IPS-18c (cell line): ENCODE results near the gene ESR1.
"Not testable (repeated sequence)": the region's sequence is repeated elsewhere in the genome, so short reads cannot be mapped to it uniquely, and the experiment has no call there.

Experiments used
- H3K4me3 ChIP-seq: 2 replicates; pipeline ENCODE4 v1.7.0; 2013; ENCODE audit warnings: low read depth, mild to moderate bottlenecking, low read length, moderate library complexity; ENCODE audit not compliant: insufficient read depth
- H3K9me3 ChIP-seq: one replicate; pipeline ENCODE4 v1.6.1; 2013; ENCODE audit warnings: mild to moderate bottlenecking, low read length, moderate library complexity; ENCODE audit not compliant: control insufficient read depth, insufficient read depth

Gene ESR1

DNA sequence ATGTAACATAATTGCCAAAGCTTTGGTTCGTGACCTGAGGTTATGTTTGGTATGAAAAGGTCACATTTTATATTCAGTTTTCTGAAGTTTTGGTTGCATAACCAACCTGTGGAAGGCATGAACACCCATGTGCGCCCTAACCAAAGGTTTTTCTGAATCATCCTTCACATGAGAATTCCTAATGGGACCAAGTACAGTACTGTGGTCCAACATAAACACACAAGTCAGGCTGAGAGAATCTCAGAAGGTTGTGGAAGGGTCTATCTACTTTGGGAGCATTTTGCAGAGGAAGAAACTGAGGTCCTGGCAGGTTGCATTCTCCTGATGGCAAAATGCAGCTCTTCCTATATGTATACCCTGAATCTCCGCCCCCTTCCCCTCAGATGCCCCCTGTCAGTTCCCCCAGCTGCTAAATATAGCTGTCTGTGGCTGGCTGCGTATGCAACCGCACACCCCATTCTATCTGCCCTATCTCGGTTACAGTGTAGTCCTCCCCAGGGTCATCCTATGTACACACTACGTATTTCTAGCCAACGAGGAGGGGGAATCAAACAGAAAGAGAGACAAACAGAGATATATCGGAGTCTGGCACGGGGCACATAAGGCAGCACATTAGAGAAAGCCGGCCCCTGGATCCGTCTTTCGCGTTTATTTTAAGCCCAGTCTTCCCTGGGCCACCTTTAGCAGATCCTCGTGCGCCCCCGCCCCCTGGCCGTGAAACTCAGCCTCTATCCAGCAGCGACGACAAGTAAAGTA lies 547 bp upstream of the ESR1 start:
- Histone ChIP-seq H3K4me3 (peak overlapping the region; percentile 53; the same call in 1 of the 2 replicates), H3K9me3 (no peaks in the 10 kb centered on the region)

DNA sequence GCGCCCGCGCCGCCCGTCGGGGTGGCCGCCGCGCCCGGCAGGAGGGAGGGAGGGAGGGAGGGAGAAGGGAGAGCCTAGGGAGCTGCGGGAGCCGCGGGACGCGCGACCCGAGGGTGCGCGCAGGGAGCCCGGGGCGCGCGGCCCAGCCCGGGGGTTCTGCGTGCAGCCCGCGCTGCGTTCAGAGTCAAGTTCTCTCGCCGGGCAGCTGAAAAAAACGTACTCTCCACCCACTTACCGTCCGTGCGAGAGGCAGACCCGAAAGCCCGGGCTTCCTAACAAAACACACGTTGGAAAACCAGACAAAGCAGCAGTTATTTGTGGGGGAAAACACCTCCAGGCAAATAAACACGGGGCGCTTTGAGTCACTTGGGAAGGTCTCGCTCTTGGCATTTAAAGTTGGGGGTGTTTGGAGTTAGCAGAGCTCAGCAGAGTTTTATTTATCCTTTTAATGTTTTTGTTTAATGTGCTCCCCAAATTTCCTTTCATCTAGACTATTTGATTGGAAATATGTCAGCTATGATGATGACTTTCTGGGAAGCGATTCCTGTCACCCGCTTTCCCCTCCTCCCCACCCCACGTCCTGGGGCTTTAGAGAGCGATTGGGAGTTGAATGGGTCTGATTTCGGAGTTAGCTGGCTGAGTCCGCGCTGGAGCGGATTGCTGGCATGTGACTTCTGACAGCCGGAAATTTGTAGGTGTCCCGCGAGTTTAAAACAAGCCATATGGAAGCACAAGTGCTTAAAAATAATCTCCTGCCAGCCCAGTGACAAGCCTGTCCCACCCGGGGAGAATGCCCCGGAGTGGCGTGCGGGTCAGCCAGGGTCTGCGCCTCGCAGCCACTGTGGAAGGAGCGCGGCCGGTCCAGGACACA lies 1.1 kb downstream of the ESR1 start:
- Histone ChIP-seq H3K4me3 (peak overlapping the region; percentile 53), H3K9me3 (no peaks in the 10 kb centered on the region)

GRCh38 chr6:151811081-151811480 lies 3.6 kb downstream of the ESR1 start:
- Histone ChIP-seq H3K4me3 (no peak overlapping the region), H3K9me3 (no peaks in the 10 kb centered on the region)

- no peak overlapping the region for H3K4me3 ChIP-seq
Observed at GRCh38 chr6:151813858-151814257, 6.4 kb downstream of the ESR1 start.

DNA sequence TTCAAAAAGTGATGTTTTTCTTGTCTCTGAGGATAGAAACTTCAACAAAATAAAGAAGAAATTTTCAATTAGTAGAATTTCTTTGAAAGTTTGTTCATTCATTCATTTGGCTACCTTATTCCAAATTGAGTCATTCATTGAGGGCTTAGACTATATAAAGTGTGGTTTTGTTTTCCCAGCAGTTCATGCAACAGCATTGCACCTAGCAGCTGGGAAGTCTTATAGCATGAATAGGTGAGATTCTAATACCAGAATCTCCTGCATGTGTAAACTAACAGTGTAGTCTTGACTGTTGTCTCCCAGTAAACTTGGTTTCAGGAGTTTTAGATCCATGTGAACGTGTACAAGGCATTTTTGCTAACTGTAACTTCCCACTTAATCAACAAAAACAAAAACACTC lies 7.1 kb downstream of the ESR1 start:
- Histone ChIP-seq H3K9me3 (no peaks in the 10 kb centered on the region), H3K4me3 (no peak overlapping the region)

More at GRCh38 chr6:151813858-151814257, 6.4 kb downstream of the ESR1 start:
- no peaks in the 10 kb centered on the region for H3K9me3 ChIP-seq

- H3K9me3 ChIP-seq: no peaks in the 10 kb centered on the region
- no peak overlapping the region for H3K4me3 ChIP-seq
Observed at GRCh38 chr6:151822252-151823111, 15.0 kb downstream of the ESR1 start.

DNA sequence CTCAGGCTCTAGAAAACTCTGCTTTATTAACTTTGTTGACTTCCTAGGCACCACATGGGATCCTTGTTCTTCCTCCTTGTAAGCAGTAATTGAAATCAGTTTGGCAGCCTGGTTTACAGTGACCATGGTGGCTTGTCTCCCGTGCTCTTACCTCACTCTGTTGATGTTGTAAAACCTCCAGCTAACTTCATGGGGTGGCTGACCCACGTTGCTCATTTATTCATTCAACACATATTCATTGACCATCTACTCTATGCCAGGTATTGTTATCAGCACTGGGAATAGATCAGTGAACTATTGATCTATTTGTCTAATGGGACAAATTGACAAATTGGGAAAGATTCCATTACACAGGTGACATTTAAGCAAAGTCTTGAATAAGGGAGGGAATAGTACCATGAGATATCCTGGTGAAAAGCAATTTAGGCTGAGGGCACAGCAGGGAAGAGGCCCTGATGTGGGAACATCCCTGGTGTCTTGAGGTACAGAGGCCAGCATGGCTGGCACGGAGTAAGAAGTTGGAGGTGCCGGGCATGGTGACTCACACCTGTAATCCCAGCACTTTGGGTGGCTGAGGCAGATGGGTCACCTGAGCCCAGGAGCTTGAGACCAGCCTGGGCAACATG lies 19.1 kb downstream of the ESR1 start:
- Histone ChIP-seq H3K9me3 (no peaks in the 10 kb centered on the region), H3K4me3 (no peak overlapping the region)

DNA sequence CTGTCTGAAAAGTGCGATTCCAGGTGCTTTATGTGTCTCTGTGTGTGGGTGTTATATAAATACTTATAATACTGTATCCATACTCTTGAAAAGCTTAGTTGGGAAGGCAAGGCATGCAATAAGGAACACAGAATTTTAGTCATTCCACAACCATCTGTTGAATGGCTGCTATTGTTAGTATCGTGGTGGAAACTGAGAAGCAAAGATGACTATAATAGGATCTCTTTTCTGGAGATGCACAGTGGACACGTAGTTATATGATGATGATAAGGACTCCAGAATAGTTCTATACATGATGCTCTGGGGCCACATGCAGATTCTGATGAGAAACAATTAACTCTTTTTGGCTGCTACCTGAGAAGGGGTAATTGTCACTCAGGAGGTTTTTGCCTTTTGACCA lies 25.2 kb downstream of the ESR1 start:
- Histone ChIP-seq H3K9me3 (no peaks in the 10 kb centered on the region), H3K4me3 (no peak overlapping the region)

- Histone ChIP-seq H3K9me3 (no peaks in the 10 kb centered on the region), H3K4me3 (no peak overlapping the region)
Observed at GRCh38 chr6:151835396-151835795, 27.9 kb downstream of the ESR1 start.

- H3K4me3 ChIP-seq: no peak overlapping the region
- no peaks in the 10 kb centered on the region for H3K9me3 ChIP-seq
Observed at GRCh38 chr6:151837223-151837622, 29.7 kb downstream of the ESR1 start.

DNA sequence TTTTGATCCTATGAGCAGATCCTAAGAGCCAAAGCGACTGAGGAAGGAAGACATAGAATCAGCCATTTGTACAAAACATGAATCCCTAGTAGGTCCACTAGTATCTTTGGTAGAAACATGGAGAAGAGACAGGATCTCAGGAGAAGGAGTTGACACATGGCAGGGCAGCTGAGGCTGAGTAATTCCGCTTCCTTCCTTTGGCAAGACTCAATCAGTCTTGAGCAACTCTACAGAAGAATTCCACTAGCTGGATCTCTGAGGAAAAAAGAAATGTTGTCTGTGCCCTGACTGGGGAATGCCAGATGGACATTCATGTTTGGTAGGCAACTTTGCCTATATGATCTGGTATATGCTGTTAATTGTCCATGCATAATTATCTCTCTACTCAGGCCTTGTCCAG lies 35.3 kb downstream of the ESR1 start:
- Histone ChIP-seq H3K9me3 (no peaks in the 10 kb centered on the region), H3K4me3 (no peak overlapping the region)

DNA sequence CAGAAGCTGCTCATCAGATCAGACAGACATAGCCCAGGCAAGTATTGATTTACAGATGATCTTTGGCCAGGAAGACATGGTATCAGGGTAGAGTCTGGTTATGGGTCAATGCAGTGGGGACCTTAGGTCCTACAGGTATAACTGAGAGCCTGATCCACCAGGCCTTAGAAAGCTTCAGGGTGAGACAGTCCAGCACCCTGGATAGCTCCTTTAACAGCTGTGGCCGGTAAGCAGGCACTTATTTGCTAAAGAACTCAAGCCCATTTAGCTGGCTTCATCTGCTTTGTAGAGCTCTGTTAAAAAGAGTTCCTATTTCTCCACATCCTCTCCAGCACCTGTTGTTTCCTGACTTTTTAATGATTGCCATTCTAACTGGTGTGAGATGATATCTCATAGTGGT lies 39.6 kb downstream of the ESR1 start:
- Histone ChIP-seq H3K9me3 (no peaks in the 10 kb centered on the region), H3K4me3 (no peak overlapping the region)

DNA sequence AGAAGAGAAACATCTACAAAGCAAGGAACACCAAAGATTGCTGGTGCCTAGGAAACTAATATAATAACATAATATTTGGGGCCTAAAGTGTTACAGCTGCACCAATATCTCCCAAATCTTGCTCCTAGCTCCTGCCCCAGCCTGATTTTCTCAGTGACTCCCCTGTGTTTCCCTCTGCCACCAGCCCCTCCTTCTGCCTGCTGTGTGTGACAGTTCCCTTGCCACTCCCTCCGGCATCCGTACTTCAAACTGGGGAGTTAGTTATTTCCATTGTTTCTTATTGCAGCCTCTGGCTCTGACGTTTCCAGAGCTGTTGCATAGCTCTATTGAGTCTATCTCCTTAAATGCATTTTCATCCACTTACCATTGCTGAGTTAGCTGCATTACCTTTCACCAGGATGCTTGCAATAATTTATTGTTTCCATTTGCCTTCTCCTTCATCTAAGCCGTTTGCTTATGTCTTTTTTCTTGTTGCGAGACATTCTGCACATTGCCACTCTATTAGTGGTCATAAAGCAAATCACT lies 43.1 kb downstream of the ESR1 start:
- no peaks in the 10 kb centered on the region for H3K9me3 ChIP-seq
- no peak overlapping the region for H3K4me3 ChIP-seq

DNA sequence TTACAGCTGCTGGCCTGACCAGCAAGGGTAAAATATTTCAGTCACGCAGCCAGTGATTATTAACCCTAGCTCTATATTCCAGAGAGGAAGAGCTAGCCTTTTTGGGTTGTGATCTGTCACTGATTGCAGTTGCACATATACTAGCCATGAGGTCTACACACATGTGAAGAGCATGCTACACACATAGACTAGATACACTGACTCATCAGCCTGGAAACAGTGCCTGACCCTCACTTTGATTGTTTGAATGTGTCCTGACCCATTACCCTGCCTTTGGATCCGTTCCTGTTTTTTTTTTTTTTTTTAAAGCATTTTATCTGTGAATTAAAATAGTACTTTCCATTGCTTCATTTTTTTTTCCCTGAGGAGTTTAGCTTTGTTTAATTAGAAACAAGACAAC lies 50.8 kb downstream of the ESR1 start:
- no peaks in the 10 kb centered on the region for H3K9me3 ChIP-seq
- no peak overlapping the region for H3K4me3 ChIP-seq

DNA sequence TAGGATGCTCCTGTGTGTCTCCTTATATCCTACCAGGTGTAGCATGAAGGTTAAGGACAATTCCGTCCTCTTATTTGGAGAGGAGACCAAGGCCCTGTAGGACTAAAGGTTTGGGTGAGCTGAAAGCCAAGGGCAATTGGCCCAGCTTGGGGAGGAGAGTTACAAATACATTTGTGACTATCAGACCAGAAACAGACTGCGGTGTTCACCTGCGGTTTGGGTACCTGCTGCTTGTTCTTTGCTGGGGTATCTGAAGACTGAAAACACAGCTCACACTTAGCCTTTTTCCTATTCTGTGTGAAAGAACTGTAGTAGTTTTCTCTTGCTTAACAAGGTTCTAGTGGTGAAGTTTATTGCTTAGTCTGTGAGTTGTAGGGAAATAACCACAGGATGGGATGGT lies 55.0 kb downstream of the ESR1 start:
- H3K4me3 ChIP-seq: no peak overlapping the region
- no peaks in the 10 kb centered on the region for H3K9me3 ChIP-seq

DNA sequence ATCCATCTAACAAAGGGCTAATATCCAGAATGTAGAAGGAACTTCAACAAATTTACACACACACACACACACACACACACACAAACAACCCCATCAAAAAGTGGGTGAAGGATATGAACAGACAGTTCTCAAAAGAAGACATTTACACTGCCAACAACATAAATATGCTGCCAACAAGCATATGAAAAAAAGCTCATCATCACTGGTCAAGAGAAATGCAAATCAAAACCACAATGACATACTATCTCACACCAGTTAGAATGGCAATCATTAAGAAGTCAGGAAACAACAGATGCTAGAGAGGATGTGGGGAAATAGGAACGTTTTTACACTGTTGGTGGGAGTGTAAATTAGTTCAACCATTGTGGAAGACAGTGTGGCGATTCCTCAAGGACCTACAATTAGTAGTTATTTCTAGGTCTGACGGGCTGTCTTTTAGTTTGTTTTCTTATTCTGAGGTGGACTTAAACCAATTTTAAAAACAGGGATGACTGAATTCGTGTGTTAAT lies 59.9 kb downstream of the ESR1 start:
- H3K4me3 ChIP-seq, H3K9me3 ChIP-seq: not testable (repeated sequence)

GRCh38 chr6:151869345-151869744 lies 61.9 kb downstream of the ESR1 start:
- no peak overlapping the region for H3K4me3 ChIP-seq
- no peaks in the 10 kb centered on the region for H3K9me3 ChIP-seq
